A549 (cell line): ENCODE measurements around the gene ADGRL1.
"Not testable (repeated sequence)": the region's sequence is repeated elsewhere in the genome, so short reads cannot be mapped to it uniquely, and the experiment has no call there.

Experiments used
- CBX8 ChIP-seq: fragments of 200-600 bp; sonication (generic); IDR thresholded peaks from 2 replicates; pipeline ENCODE4 v1.6.1; 2016
- CTCF ChIP-seq: fragments of >200 bp; sonication (Bioruptor Twin); formaldehyde crosslinking; IDR thresholded peaks from 3 replicates; pipeline ENCODE4 v1.5.1; 2016
- KDM1A ChIP-seq: fragments of 200-600 bp; sonication (generic); IDR thresholded peaks from 2 replicates; pipeline ENCODE4 v1.6.1; 2016; ENCODE audit warnings: low read depth, mild to moderate bottlenecking
- TF ChIP-seq, protein P1 (sequence below): fragments of 450-650 bp; IDR thresholded peaks from 2 replicates; pipeline ENCODE4 v1.6.1; 2014; ENCODE audit warnings: antibody characterized with exemption

DNA sequence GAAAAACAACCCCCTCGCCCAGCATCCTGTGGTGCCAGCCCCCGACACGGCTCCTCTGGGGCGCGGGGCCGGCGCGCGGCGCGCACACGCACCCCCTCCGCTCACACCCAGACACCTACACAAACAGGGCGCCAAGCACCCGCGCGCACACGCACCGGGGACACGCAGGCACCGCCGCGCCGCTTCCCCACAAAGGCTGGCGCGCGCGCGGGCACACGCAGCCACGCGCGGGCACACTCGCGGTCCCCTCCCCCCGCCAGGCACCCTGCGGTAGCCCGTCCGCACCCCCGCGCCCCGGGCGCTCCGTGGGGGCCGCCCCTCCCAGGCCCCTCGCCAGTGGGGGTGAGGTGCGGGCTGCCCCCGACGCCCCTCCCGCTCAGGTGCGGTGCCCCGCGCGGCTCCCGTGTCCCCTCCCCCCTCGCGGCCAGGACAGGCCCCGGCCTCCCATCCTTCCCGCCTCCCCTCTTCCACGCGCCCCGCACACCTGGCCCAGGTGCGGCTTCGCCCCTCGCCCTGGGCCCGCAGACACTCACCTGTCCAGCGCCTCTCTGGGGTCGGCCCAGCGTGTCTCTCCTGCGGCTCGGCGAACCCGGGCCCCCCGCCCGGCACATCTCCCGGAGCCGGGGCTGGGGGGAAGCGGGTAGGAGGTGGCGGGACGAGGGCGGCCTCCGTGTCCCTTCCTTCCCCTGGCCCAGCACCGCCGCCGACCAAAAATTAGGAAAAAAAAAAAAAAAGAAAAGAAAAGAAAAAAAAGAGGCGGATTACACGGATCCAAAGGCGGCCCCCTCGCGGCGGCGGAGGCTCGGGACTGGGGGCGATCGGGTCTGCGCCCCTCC is at the start of gene ADGRL1:
- TF ChIP-seq KDM1A, CTCF, CBX8: not testable (repeated sequence)
- TF ChIP-seq, protein P1, sequence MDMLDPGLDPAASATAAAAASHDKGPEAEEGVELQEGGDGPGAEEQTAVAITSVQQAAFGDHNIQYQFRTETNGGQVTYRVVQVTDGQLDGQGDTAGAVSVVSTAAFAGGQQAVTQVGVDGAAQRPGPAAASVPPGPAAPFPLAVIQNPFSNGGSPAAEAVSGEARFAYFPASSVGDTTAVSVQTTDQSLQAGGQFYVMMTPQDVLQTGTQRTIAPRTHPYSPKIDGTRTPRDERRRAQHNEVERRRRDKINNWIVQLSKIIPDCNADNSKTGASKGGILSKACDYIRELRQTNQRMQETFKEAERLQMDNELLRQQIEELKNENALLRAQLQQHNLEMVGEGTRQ: not testable (repeated sequence)
